Astrocyte (in vitro differentiated cells and primary cell): ENCODE data around the gene EIF3L. TPM values are rescaled to one million over a fixed set of nuclear protein-coding genes. Genes with fewer than 3 reads are reported as not detected.

Experiments used
- DNase-seq: peaks from one replicate; pipeline ENCODE4 v3.0.0-alpha.2; 2010; ENCODE audit warnings: low read depth
- FAIRE-seq: peaks from 2 replicates; lab custom pipeline; 2011; peaks lifted over from hg19 to GRCh38; lab: Jason Lieb, UNC
- H2AFZ ChIP-seq: 2 replicates; pipeline ENCODE4 v1.6.0; 2012; ENCODE audit warnings: low read depth, low read length, inconsistent platforms
- H3K27ac ChIP-seq: 2 replicates; pipeline ENCODE4 v1.5.1; 2011; ENCODE audit warnings: low read depth, low read length, inconsistent platforms
- H3K27me3 ChIP-seq: 2 replicates; pipeline ENCODE4 v1.6.0; 2011; ENCODE audit warnings: low read length, inconsistent platforms; ENCODE audit not compliant: insufficient read depth
- H3K36me3 ChIP-seq: 2 replicates; pipeline ENCODE4 v1.5.1; 2011; ENCODE audit warnings: low read length, inconsistent platforms; ENCODE audit not compliant: insufficient read depth
- H3K4me1 ChIP-seq: 2 replicates; pipeline ENCODE4 v1.5.1; 2011; ENCODE audit warnings: low read length, inconsistent platforms; ENCODE audit not compliant: insufficient read depth
- H3K4me2 ChIP-seq: 2 replicates; pipeline ENCODE4 v1.6.0; 2012; ENCODE audit warnings: low read length, inconsistent platforms
- H3K4me3 ChIP-seq: 2 replicates; pipeline ENCODE4 v1.5.1; 2011; ENCODE audit warnings: low read depth, mild to moderate bottlenecking, low read length, inconsistent platforms; ENCODE audit not compliant: insufficient read depth
- H3K79me2 ChIP-seq: 2 replicates; pipeline ENCODE4 v1.6.0; 2012; ENCODE audit warnings: mild to moderate bottlenecking, low read length, inconsistent platforms; ENCODE audit not compliant: insufficient read depth
- H3K9ac ChIP-seq: 2 replicates; pipeline ENCODE4 v1.6.0; 2012; ENCODE audit warnings: mild to moderate bottlenecking, low read length, inconsistent platforms
- H3K9me3 ChIP-seq: 2 replicates; pipeline ENCODE4 v1.5.1; 2012; ENCODE audit warnings: low read depth, mild to moderate bottlenecking, low read length, inconsistent platforms; ENCODE audit not compliant: insufficient read depth
- H4K20me1 ChIP-seq: 2 replicates; pipeline ENCODE4 v1.6.0; 2012; ENCODE audit warnings: low read length, inconsistent platforms; ENCODE audit not compliant: insufficient read depth
- H3K27ac Mint-ChIP-seq: one replicate; pipeline ENCODE4 v1.8.0; 2021; ENCODE audit warnings: mild to moderate bottlenecking, mixed read lengths; ENCODE audit not compliant: unreplicated experiment
- H3K27me3 Mint-ChIP-seq: one replicate; pipeline ENCODE4 v1.8.0; 2021; ENCODE audit warnings: low read depth, mixed read lengths; ENCODE audit not compliant: unreplicated experiment
- H3K36me3 Mint-ChIP-seq: one replicate; pipeline ENCODE4 v1.8.0; 2021; ENCODE audit warnings: low read depth, mixed read lengths; ENCODE audit not compliant: unreplicated experiment
- H3K4me1 Mint-ChIP-seq: one replicate; pipeline ENCODE4 v1.8.0; 2021; ENCODE audit warnings: low read depth, mixed read lengths; ENCODE audit not compliant: unreplicated experiment
- H3K4me3 Mint-ChIP-seq: one replicate; pipeline ENCODE4 v1.8.0; 2021; ENCODE audit warnings: mild to moderate bottlenecking, moderate library complexity, mixed read lengths; ENCODE audit not compliant: unreplicated experiment
- H3K9me3 Mint-ChIP-seq: one replicate; pipeline ENCODE4 v1.8.0; 2021; ENCODE audit warnings: mild to moderate bottlenecking, mixed read lengths; ENCODE audit not compliant: unreplicated experiment
- CTCF ChIP-seq: IDR thresholded peaks from 2 replicates; pipeline ENCODE4 v1.5.1; 2011; ENCODE audit warnings: low read depth, mild to moderate bottlenecking, inconsistent platforms, low read length, moderate library complexity; ENCODE audit not compliant: insufficient read depth
- EZH2 ChIP-seq: IDR thresholded peaks from 2 replicates; pipeline ENCODE4 v1.6.1; 2012; ENCODE audit warnings: mild to moderate bottlenecking, low read length, inconsistent platforms; ENCODE audit not compliant: insufficient read depth
- total RNA-seq: library from RNA; stranded (reverse); gene quantifications from 2 replicates; pipeline ENCODE4 v1.2.1, GENCODE V29; 2021

The EIF3L gene
- total RNA-seq, 1 donor from 2014 or later, result 323 TPM

GRCh38 chr22:37870273-37870672, 21.1 kb downstream of the EIF3L start:
- Histone ChIP-seq H3K4me2 (no peak overlapping the region), H3K4me3 (no peak overlapping the region), H3K4me1 (no peaks in the 10 kb centered on the region), H3K27ac (no peak overlapping the region), H3K79me2 (peaks cover 30% of the 10 kb centered on the region), H3K9me3 (no peaks in the 10 kb centered on the region), H3K27me3 (no peaks in the 10 kb centered on the region), H2AFZ (no peak overlapping the region), H4K20me1 (peaks cover 52% of the 10 kb centered on the region), H3K36me3 (peaks cover 66% of the 10 kb centered on the region), H3K9ac (no peak overlapping the region)
- FAIRE-seq (no peak), DNase-seq (peak; percentile 39)
- H3K4me1 Mint-ChIP-seq, result peaks cover 10% of the 10 kb centered on the region
- H3K4me3 Mint-ChIP-seq, result no peak overlapping the region
- H3K36me3 Mint-ChIP-seq, result peaks cover 18% of the 10 kb centered on the region
- TF ChIP-seq CTCF (no peak), EZH2 (no peak)
- no peaks in the 10 kb centered on the region for H3K27me3 Mint-ChIP-seq
- no peaks in the 10 kb centered on the region for H3K9me3 Mint-ChIP-seq
- H3K27ac Mint-ChIP-seq, result peak overlapping the region; percentile 4

DNA sequence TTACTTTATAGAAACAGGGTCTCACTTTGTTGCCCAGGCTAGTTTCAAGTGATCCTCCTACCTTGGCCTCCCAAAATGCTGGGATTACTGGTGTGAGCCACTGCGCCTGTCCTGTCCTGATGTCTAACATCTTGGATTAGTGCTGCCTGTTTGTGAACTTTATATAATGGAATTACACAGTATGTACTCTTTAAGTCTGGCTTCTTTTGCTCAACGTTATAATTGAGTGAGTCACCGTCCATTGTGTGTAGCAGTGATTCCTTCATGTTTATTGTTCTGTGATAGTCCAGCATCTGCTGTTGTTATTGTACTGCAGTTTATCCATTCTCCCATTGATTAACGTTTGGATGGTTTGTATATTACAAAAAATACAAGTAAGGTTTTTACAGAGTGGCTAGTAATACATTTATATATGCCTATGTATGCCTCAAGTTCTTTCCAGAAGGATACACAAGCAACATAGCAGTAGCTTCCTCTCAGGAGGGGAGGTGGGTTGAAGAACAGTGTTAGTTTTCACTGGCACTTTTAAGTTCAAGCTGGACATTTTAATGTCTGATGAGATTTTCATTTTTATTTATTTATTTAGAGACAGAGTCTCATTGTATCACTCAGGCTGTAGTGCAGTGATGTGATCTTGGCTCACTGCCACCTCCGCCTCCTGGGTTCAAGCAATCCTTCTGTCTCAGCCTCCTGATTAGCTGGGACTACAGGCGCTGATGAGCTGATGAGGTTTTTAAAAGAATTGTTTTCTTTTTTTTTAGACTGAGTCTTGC, 31.6 kb downstream of the EIF3L start:
- H3K4me2 ChIP-seq, result peak overlapping the region; percentile 4
- no peak overlapping the region for H3K27ac Mint-ChIP-seq
- H3K36me3 Mint-ChIP-seq, result peaks cover 22% of the 10 kb centered on the region

More for the DNA sequence above, 31.6 kb downstream of the EIF3L start:
- H3K27me3 Mint-ChIP-seq, result no peaks in the 10 kb centered on the region
- no peak overlapping the region for H3K4me3 ChIP-seq
- H3K9me3 ChIP-seq, result no peaks in the 10 kb centered on the region
- no peaks in the 10 kb centered on the region for H3K27me3 ChIP-seq
- H3K36me3 ChIP-seq, result peaks cover 39% of the 10 kb centered on the region
- H4K20me1 ChIP-seq, result peaks cover 53% of the 10 kb centered on the region
- FAIRE-seq (peak; percentile 50), DNase-seq (peak; percentile 58)
- peak overlapping the region; percentile 40 for H3K27ac ChIP-seq
- H3K4me1 ChIP-seq, result peaks cover 6% of the 10 kb centered on the region
- H3K79me2 ChIP-seq, result peaks cover 60% of the 10 kb centered on the region
- H2AFZ ChIP-seq, result no peak overlapping the region
- H3K9me3 Mint-ChIP-seq, result no peaks in the 10 kb centered on the region
- no peak overlapping the region for H3K4me3 Mint-ChIP-seq
- H3K4me1 Mint-ChIP-seq, result peaks cover 3% of the 10 kb centered on the region
- H3K9ac ChIP-seq, result no peak overlapping the region
- no peak for TF ChIP-seq CTCF
- TF ChIP-seq EZH2, result no peak
